HepG2 (cell line): ENCODE measurements around the gene MLLT10. TPM values are rescaled to one million over a fixed set of nuclear protein-coding genes. Genes with fewer than 3 reads are reported as not detected.

Experiments used
- GATAD2A ChIP-seq: IDR thresholded peaks from 2 replicates; pipeline ENCODE4 v1.6.1; 2016
- GPN1 ChIP-seq: sonication (generic); formaldehyde crosslinking; IDR thresholded peaks from 2 replicates; pipeline ENCODE4 v1.5.1; 2020; ENCODE audit warnings: missing genetic modification reagents, borderline replicate concordance
- HDAC6 ChIP-seq: fragments of 200-600 bp; sonication (generic); IDR thresholded peaks from 2 replicates; pipeline ENCODE4 v1.7.0; 2017; ENCODE audit warnings: mild to moderate bottlenecking, antibody characterized with exemption, low read length, low read depth
- HNF4A ChIP-seq: sonication (generic); formaldehyde crosslinking; IDR thresholded peaks from 2 replicates; pipeline ENCODE4 v1.4.0; 2020; ENCODE audit warnings: missing genetic modification reagents
- MAF1 ChIP-seq: sonication (generic); formaldehyde crosslinking; IDR thresholded peaks from 2 replicates; pipeline ENCODE4 v1.5.0; 2020; ENCODE audit warnings: missing genetic modification reagents, borderline replicate concordance
- MBD4 ChIP-seq: IDR thresholded peaks from 2 replicates; pipeline ENCODE4 v1.6.1; 2012; ENCODE audit warnings: low read length, inconsistent platforms, borderline replicate concordance
- MED1 ChIP-seq: sonication (generic); formaldehyde crosslinking; IDR thresholded peaks from 2 replicates; pipeline ENCODE4 v1.4.0; 2020; ENCODE audit warnings: missing genetic modification reagents
- NCOA2 ChIP-seq: sonication (generic); formaldehyde crosslinking; IDR thresholded peaks from 2 replicates; pipeline ENCODE4 v1.8.0; 2022; ENCODE audit warnings: inconsistent platforms
- PHF21A ChIP-seq: sonication (generic); formaldehyde crosslinking; IDR thresholded peaks from 2 replicates; pipeline ENCODE4 v1.5.0; 2020; ENCODE audit warnings: mild to moderate bottlenecking, missing genetic modification reagents
- SMC3 ChIP-seq: IDR thresholded peaks from 2 replicates; pipeline ENCODE4 v1.6.1; 2011; ENCODE audit warnings: low read length, improper control_type of control experiment
- TARDBP ChIP-seq: sonication (generic); formaldehyde crosslinking; IDR thresholded peaks from 2 replicates; pipeline ENCODE4 v1.8.0; 2022; ENCODE audit warnings: mild to moderate bottlenecking, missing genetic modification reagents
- TEAD3 ChIP-seq: optimal IDR thresholded peaks from 2 replicates; pipeline ENCODE3; 2016; ENCODE audit warnings: borderline replicate concordance
- ZNF331 ChIP-seq: sonication (generic); formaldehyde crosslinking; IDR thresholded peaks from 2 replicates; pipeline ENCODE4 v1.4.0; 2020; ENCODE audit warnings: missing genetic modification reagents
- ZNF350 ChIP-seq: sonication (generic); formaldehyde crosslinking; IDR thresholded peaks from 2 replicates; pipeline ENCODE4 v1.4.0; 2020; ENCODE audit warnings: mild to moderate bottlenecking, low read depth, missing genetic modification reagents, borderline replicate concordance
- ZNF430 ChIP-seq: sonication (generic); formaldehyde crosslinking; IDR thresholded peaks from 2 replicates; pipeline ENCODE4 v1.9.0; 2021; ENCODE audit warnings: mild to moderate bottlenecking, missing genetic modification reagents
- ZNF567 ChIP-seq: sonication (generic); formaldehyde crosslinking; IDR thresholded peaks from 2 replicates; pipeline ENCODE4 v1.8.1; 2023; ENCODE audit warnings: mild to moderate bottlenecking, missing genetic modification reagents, borderline replicate concordance
- ZNF850 ChIP-seq: sonication (generic); formaldehyde crosslinking; conservative IDR thresholded peaks from 2 replicates; pipeline ENCODE4 v1.9.0; 2021; ENCODE audit warnings: mild to moderate bottlenecking, missing genetic modification reagents
- polyA plus RNA-seq, 8 experiments: library from polyadenylated mRNA; depleted of rRNA in 3 of 8; stranded (reverse) in 7 of 8; unstranded in 1 of 8; fragments of >200 nt; fragmentation: Illumina TruSeq in 4 of 8; extraction: Trizol in 4 of 8; gene quantifications; 2 replicates each; pipeline versions ENCODE4 v1.2.1 to v1.2.3, GENCODE V29; 2011 to 2016; ENCODE audit warnings: low read depth in 4 of 8, missing spikeins in 1 of 8, mixed read lengths in 1 of 8; ENCODE audit not compliant: insufficient read depth in 1 of 8
- total RNA-seq, 5 experiments: library from RNA; depleted of rRNA; stranded (reverse); fragments of >200 nt; fragmentation: Illumina TruSeq; extraction: Trizol; gene quantifications; 2 replicates each; pipeline ENCODE4 v1.2.3, GENCODE V29; 2016; ENCODE audit warnings: low read depth in 1 of 5
- TF ChIP-seq, protein P1 (sequence below): sonication (generic); formaldehyde crosslinking; IDR thresholded peaks from 2 replicates; pipeline ENCODE4 v1.5.1; 2020; ENCODE audit warnings: mild to moderate bottlenecking, missing genetic modification reagents, borderline replicate concordance
- TF ChIP-seq, protein P2 (sequence below): sonication (generic); formaldehyde crosslinking; IDR thresholded peaks from 2 replicates; pipeline ENCODE4 v1.4.0; 2020; ENCODE audit warnings: missing genetic modification reagents, borderline replicate concordance
- TF ChIP-seq, protein P3 (sequence below): sonication (generic); formaldehyde crosslinking; IDR thresholded peaks from 2 replicates; pipeline ENCODE4 v1.4.0; 2020; ENCODE audit warnings: missing genetic modification reagents
- TF ChIP-seq, protein P4 (sequence below): sonication (generic); formaldehyde crosslinking; IDR thresholded peaks from 2 replicates; pipeline ENCODE4 v1.4.0; 2020; ENCODE audit warnings: missing genetic modification reagents

The MLLT10 gene
- total and polyA plus RNA-seq, 2 of the 13 experiments (the other 11 are each of a cell fraction or from before 2014, with no cell fraction given), result 51.3 to 84.1 TPM

DNA sequence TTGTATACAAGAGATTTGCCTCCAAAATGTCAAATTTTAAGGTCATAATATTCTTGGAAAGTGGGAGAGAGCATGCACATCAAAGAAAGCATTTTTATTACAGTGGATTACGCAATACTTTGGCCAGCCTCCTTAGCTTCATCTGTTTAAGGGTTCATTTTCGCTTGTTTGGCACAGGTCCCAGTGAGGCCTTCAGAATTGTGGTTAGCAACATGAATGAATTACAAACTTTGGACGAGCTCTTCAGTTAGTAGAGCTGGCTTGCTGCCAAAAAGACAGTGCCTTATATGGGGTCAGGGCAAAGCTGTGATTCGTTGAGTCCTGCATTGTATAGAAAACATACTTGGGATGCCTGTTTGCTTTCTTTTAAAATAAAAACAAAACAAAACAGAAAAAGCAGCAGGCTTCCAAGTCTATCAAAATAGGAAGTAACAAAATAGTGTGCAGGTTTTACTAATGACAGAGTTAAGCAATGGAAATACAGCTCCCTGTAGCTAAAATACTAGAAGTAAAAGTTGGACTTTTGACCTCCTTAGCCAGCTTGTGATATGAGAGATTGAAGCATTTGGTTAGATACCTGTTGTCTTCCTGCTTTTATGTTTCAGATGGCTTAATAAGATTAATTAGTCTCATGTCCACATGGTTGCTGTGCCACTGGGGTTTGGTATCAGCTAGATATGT is 190.8 kb downstream of the MLLT10 start (continued):
- TF ChIP-seq TARDBP (CRISPR knock-in tag) (peak; percentile 67), ZNF331 (peak; percentile 68; the same call in 1 of the 2 replicates), ZNF350 (CRISPR knock-in tag) (no peak), GATAD2A (CRISPR knock-in tag) (peak; percentile 86), SMC3 (peak; percentile 54; the same call in 1 of the 2 replicates), MAF1 (CRISPR knock-in tag) (no peak), ZNF567 (no peak), TEAD3 (CRISPR knock-in tag) (peak; percentile 11), MED1 (CRISPR knock-in tag) (peak; percentile 37; the same call in 1 of the 2 replicates), PHF21A (CRISPR knock-in tag) (peak; percentile 69; the same call in 1 of the 2 replicates), HDAC6 (no peak), NCOA2 (0 out of 2 replicates have a peak, but pooled peaks have one; percentile 37), HNF4A (peak; percentile 65), ZNF430 (CRISPR knock-in tag) (0 out of 2 replicates have a peak, but pooled peaks have one; percentile 60), GPN1 (CRISPR knock-in tag) (no peak), ZNF850 (no peak), MBD4 (peak; percentile 81; the same call in 1 of the 2 replicates)
- TF ChIP-seq, protein P1, sequence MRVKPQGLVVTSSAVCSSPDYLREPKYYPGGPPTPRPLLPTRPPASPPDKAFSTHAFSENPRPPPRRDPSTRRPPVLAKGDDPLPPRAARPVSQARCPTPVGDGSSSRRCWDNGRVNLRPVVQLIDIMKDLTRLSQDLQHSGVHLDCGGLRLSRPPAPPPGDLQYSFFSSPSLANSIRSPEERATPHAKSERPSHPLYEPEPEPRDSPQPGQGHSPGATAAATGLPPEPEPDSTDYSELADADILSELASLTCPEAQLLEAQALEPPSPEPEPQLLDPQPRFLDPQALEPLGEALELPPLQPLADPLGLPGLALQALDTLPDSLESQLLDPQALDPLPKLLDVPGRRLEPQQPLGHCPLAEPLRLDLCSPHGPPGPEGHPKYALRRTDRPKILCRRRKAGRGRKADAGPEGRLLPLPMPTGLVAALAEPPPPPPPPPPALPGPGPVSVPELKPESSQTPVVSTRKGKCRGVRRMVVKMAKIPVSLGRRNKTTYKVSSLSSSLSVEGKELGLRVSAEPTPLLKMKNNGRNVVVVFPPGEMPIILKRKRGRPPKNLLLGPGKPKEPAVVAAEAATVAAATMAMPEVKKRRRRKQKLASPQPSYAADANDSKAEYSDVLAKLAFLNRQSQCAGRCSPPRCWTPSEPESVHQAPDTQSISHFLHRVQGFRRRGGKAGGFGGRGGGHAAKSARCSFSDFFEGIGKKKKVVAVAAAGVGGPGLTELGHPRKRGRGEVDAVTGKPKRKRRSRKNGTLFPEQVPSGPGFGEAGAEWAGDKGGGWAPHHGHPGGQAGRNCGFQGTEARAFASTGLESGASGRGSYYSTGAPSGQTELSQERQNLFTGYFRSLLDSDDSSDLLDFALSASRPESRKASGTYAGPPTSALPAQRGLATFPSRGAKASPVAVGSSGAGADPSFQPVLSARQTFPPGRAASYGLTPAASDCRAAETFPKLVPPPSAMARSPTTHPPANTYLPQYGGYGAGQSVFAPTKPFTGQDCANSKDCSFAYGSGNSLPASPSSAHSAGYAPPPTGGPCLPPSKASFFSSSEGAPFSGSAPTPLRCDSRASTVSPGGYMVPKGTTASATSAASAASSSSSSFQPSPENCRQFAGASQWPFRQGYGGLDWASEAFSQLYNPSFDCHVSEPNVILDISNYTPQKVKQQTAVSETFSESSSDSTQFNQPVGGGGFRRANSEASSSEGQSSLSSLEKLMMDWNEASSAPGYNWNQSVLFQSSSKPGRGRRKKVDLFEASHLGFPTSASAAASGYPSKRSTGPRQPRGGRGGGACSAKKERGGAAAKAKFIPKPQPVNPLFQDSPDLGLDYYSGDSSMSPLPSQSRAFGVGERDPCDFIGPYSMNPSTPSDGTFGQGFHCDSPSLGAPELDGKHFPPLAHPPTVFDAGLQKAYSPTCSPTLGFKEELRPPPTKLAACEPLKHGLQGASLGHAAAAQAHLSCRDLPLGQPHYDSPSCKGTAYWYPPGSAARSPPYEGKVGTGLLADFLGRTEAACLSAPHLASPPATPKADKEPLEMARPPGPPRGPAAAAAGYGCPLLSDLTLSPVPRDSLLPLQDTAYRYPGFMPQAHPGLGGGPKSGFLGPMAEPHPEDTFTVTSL, result peak; percentile 77; the same call in 1 of the 2 replicates
- TF ChIP-seq, protein P2, sequence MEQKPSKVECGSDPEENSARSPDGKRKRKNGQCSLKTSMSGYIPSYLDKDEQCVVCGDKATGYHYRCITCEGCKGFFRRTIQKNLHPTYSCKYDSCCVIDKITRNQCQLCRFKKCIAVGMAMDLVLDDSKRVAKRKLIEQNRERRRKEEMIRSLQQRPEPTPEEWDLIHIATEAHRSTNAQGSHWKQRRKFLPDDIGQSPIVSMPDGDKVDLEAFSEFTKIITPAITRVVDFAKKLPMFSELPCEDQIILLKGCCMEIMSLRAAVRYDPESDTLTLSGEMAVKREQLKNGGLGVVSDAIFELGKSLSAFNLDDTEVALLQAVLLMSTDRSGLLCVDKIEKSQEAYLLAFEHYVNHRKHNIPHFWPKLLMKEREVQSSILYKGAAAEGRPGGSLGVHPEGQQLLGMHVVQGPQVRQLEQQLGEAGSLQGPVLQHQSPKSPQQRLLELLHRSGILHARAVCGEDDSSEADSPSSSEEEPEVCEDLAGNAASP (CRISPR knock-in tag), result peak; percentile 41; the same call in 1 of the 2 replicates
- TF ChIP-seq, protein P3, sequence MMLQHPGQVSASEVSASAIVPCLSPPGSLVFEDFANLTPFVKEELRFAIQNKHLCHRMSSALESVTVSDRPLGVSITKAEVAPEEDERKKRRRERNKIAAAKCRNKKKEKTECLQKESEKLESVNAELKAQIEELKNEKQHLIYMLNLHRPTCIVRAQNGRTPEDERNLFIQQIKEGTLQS (CRISPR knock-in tag), result no peak
- TF ChIP-seq, protein P4, sequence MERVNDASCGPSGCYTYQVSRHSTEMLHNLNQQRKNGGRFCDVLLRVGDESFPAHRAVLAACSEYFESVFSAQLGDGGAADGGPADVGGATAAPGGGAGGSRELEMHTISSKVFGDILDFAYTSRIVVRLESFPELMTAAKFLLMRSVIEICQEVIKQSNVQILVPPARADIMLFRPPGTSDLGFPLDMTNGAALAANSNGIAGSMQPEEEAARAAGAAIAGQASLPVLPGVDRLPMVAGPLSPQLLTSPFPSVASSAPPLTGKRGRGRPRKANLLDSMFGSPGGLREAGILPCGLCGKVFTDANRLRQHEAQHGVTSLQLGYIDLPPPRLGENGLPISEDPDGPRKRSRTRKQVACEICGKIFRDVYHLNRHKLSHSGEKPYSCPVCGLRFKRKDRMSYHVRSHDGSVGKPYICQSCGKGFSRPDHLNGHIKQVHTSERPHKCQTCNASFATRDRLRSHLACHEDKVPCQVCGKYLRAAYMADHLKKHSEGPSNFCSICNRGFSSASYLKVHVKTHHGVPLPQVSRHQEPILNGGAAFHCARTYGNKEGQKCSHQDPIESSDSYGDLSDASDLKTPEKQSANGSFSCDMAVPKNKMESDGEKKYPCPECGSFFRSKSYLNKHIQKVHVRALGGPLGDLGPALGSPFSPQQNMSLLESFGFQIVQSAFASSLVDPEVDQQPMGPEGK, result 0 out of 2 replicates have a peak, but pooled peaks have one; percentile 29
